ENCODE results near the gene ATAD1. TPM values are rescaled to one million over a fixed set of nuclear protein-coding genes. Genes with fewer than 3 reads are reported as not detected.

Gene ATAD1
- polyA plus RNA-seq, 3 donors = 6.3 to 13.2 (median 10.2) TPM

GRCh38 chr10:87804939-87805569 is 13.0 kb downstream of the ATAD1 start:
- H3K27me3 ChIP-seq (ENCODE audit: control insufficient read depth in 2 of 2, insufficient read depth in 2 of 2, low read length in 2 of 2) = no peaks in the 10 kb centered on the region
- Mint-ChIP-seq H3K4me1 (no peaks in the 10 kb centered on the region), H3K9me3 (peaks cover 14 to 29% (median 21%) of the 10 kb centered on the region in 7 donors), H3K36me3 (peaks cover 60 to 77% of the 10 kb centered on the region in 2 donors), H3K27ac (peak overlapping the region in 1 of 7 donors; percentile 14), H3K4me3 (no peak overlapping the region), H3K27me3 (ENCODE audit: low read depth in 3 of 3) (no peaks in the 10 kb centered on the region)
- intact Hi-C loops (cut with micrococcal nuclease) = no loop called here
- no peak overlapping the region for H2AFZ ChIP-seq (ENCODE audit: insufficient read depth, low read depth, low read length, poor library complexity, severe bottlenecking)
- no peak for TF ChIP-seq CTCF (IDR thresholded peaks at IDR 0.05)
- no peaks in the 10 kb centered on the region for H4K20me1 ChIP-seq (ENCODE audit: insufficient read depth, low read length)
- no peak overlapping the region for H3K9ac ChIP-seq (ENCODE audit: insufficient read depth, low read length, poor library complexity, severe bottlenecking)
- 95% methylated on average over 2 of the region's 2 CpGs for WGBS (ENCODE audit: insufficient coverage)
- no peak overlapping the region for H3K4me2 ChIP-seq (replicated peaks; ENCODE audit: extremely low read depth, low read length, poor library complexity, severe bottlenecking)
- DNase-seq = no peak
- peaks cover 20 to 89% of the 10 kb centered on the region in 2 donors for H3K36me3 ChIP-seq (replicated peaks in 1 of 2; ENCODE audit: control insufficient read depth in 1 of 2, insufficient read depth in 2 of 2, low read length in 2 of 2)
- peaks cover 5 to 28% of the 10 kb centered on the region in 2 donors for H3K9me3 ChIP-seq (replicated peaks in 1 of 2; ENCODE audit: control insufficient read depth in 1 of 2, insufficient read depth in 1 of 2, low read length in 2 of 2)
- no peak overlapping the region for H3K4me3 ChIP-seq (replicated peaks in 1 of 3; ENCODE audit: low read depth in 2 of 3, low read length in 3 of 3)
- H3K4me1 ChIP-seq (ENCODE audit: control insufficient read depth in 1 of 2, insufficient read depth in 2 of 2, low read length in 2 of 2) = no peaks in the 10 kb centered on the region
- H3K27ac ChIP-seq (ENCODE audit: low read depth in 1 of 2, low read length in 2 of 2) = no peak overlapping the region
- peaks cover 44% of the 10 kb centered on the region for H3K79me2 ChIP-seq (ENCODE audit: insufficient read depth, low read length)

GRCh38 chr10:87803831-87804230 is 14.2 kb downstream of the ATAD1 start:
- H3K4me3 Mint-ChIP-seq = no peak overlapping the region

More at GRCh38 chr10:87803831-87804230, 14.2 kb downstream of the ATAD1 start:
- Histone ChIP-seq H3K9ac (ENCODE audit: insufficient read depth, low read length, poor library complexity, severe bottlenecking) (no peak overlapping the region), H3K79me2 (ENCODE audit: insufficient read depth, low read length) (peaks cover 44% of the 10 kb centered on the region), H3K4me1 (ENCODE audit: control insufficient read depth in 1 of 2, insufficient read depth in 2 of 2, low read length in 2 of 2) (no peaks in the 10 kb centered on the region), H4K20me1 (ENCODE audit: insufficient read depth, low read length) (no peaks in the 10 kb centered on the region), H3K4me2 (replicated peaks; ENCODE audit: extremely low read depth, low read length, poor library complexity, severe bottlenecking) (no peak overlapping the region), H3K27ac (ENCODE audit: low read depth in 1 of 2, low read length in 2 of 2) (no peak overlapping the region), H3K9me3 (replicated peaks in 1 of 2; ENCODE audit: control insufficient read depth in 1 of 2, insufficient read depth in 1 of 2, low read length in 2 of 2) (peaks cover 5 to 28% of the 10 kb centered on the region in 2 donors), H2AFZ (ENCODE audit: insufficient read depth, low read depth, low read length, poor library complexity, severe bottlenecking) (no peak overlapping the region), H3K4me3 (replicated peaks in 1 of 3; ENCODE audit: low read depth in 2 of 3, low read length in 3 of 3) (no peak overlapping the region), H3K27me3 (ENCODE audit: control insufficient read depth in 2 of 2, insufficient read depth in 2 of 2, low read length in 2 of 2) (no peaks in the 10 kb centered on the region), H3K36me3 (replicated peaks in 1 of 2; ENCODE audit: control insufficient read depth in 1 of 2, insufficient read depth in 2 of 2, low read length in 2 of 2) (peaks cover 20 to 84% of the 10 kb centered on the region in 2 donors)
- peaks cover 54 to 72% of the 10 kb centered on the region in 2 donors for H3K36me3 Mint-ChIP-seq
- no peak for TF ChIP-seq CTCF (IDR thresholded peaks at IDR 0.05)
- no peak overlapping the region for H3K27ac Mint-ChIP-seq
- intact Hi-C loops (cut with micrococcal nuclease) = no loop called here
- peaks cover 14 to 29% (median 21%) of the 10 kb centered on the region in 7 donors for H3K9me3 Mint-ChIP-seq
- no peaks in the 10 kb centered on the region for H3K4me1 Mint-ChIP-seq
- DNase-seq = no peak
- H3K27me3 Mint-ChIP-seq (ENCODE audit: low read depth in 3 of 3) = no peaks in the 10 kb centered on the region

Data from CD14-positive monocyte (primary cell).